ENCODE results near the gene DMRTB1. TPM values are rescaled to one million over a fixed set of nuclear protein-coding genes. Genes with fewer than 3 reads are reported as not detected.

Gene DMRTB1
- total and polyA plus RNA-seq, 2 donors (not counting 1 experiment from before 2014, with no cell fraction given): not detected

GRCh38 chr1:53439337-53440207 lies 19.6 kb upstream of the DMRTB1 start:
- H3K4me3 Mint-ChIP-seq: no peak overlapping the region
- ChIA-PET CTCF (no interaction called here), POLR2A (no interaction called here)
- H3K27ac Mint-ChIP-seq: no peak overlapping the region
- no peaks in the 10 kb centered on the region for H3K4me1 Mint-ChIP-seq
- over 99% methylated on average over 51 of the region's 58 CpGs for WGBS (ENCODE audit: insufficient coverage)
- no peaks in the 10 kb centered on the region for H3K9me3 Mint-ChIP-seq (ENCODE audit: insufficient read depth)
- Histone ChIP-seq H3K9me3 (ENCODE audit: control extremely low read depth in 1 of 3, control insufficient read depth in 2 of 3, insufficient read depth in 1 of 3, low read length in 2 of 3) (peaks cover 0 to 12% (median 0%) of the 10 kb centered on the region in 3 donors), H3K27ac (ENCODE audit: low read length in 2 of 2) (no peak overlapping the region), H2AFZ (ENCODE audit: insufficient read depth, low read depth, low read length, poor library complexity, severe bottlenecking) (no peak overlapping the region), H3K9ac (ENCODE audit: low read length) (no peak overlapping the region), H3K79me2 (ENCODE audit: control insufficient read depth, insufficient read depth, low read length) (no peaks in the 10 kb centered on the region), H3K4me1 (ENCODE audit: control insufficient read depth in 2 of 2, insufficient read depth in 2 of 2, low read length in 2 of 2) (no peaks in the 10 kb centered on the region), H3K4me3 (ENCODE audit: control extremely low read depth in 1 of 5, extremely low read depth in 1 of 5, insufficient read depth in 1 of 5, low read depth in 2 of 5, low read length in 4 of 5) (no peak overlapping the region), H3K36me3 (replicated peaks in 1 of 2; ENCODE audit: control extremely low read depth in 1 of 2, control insufficient read depth in 1 of 2, extremely low read depth in 1 of 2, insufficient read depth in 2 of 2, low read length in 1 of 2) (no peaks in the 10 kb centered on the region), H4K20me1 (ENCODE audit: control insufficient read depth, insufficient read depth, low read length, poor library complexity, severe bottlenecking) (no peaks in the 10 kb centered on the region), H3K4me2 (replicated peaks; ENCODE audit: low read depth, low read length, poor library complexity, severe bottlenecking) (no peak overlapping the region), H3K27me3 (replicated peaks in 1 of 4; ENCODE audit: control extremely low read depth in 1 of 4, control insufficient read depth in 3 of 4, insufficient read depth in 4 of 4, low read length in 3 of 4) (no peaks in the 10 kb centered on the region)
- no peak for ATAC-seq (ENCODE audit: low read depth)
- intact Hi-C loops (cut with micrococcal nuclease): no loop called here
- TF ChIP-seq CTCF (IDR thresholded peaks at IDR 0.05) (no peak), EZH2 (IDR thresholded peaks at IDR 0.05; ENCODE audit: borderline replicate concordance, insufficient read depth, low read depth, low read length, poor library complexity, severe bottlenecking) (no peak)
- no peak for DNase-seq
- H3K27me3 Mint-ChIP-seq: peaks cover 11% of the 10 kb centered on the region

- ATAC-seq (ENCODE audit: low read depth) (no peak), DNase-seq (no peak)
- CTCF ChIA-PET: no interaction called here
- Histone ChIP-seq H3K27ac (ENCODE audit: low read length in 2 of 2) (no peak overlapping the region), H2AFZ (ENCODE audit: insufficient read depth, low read depth, low read length, poor library complexity, severe bottlenecking) (no peak overlapping the region), H3K4me1 (ENCODE audit: control insufficient read depth in 2 of 2, insufficient read depth in 2 of 2, low read length in 2 of 2) (no peaks in the 10 kb centered on the region), H3K4me2 (replicated peaks; ENCODE audit: low read depth, low read length, poor library complexity, severe bottlenecking) (no peak overlapping the region), H3K4me3 (ENCODE audit: control extremely low read depth in 1 of 5, extremely low read depth in 1 of 5, insufficient read depth in 1 of 5, low read depth in 2 of 5, low read length in 4 of 5) (no peak overlapping the region), H3K79me2 (ENCODE audit: control insufficient read depth, insufficient read depth, low read length) (no peaks in the 10 kb centered on the region), H3K27me3 (replicated peaks in 1 of 4; ENCODE audit: control extremely low read depth in 1 of 4, control insufficient read depth in 3 of 4, insufficient read depth in 4 of 4, low read length in 3 of 4) (no peaks in the 10 kb centered on the region), H4K20me1 (ENCODE audit: control insufficient read depth, insufficient read depth, low read length, poor library complexity, severe bottlenecking) (no peaks in the 10 kb centered on the region), H3K36me3 (replicated peaks in 1 of 2; ENCODE audit: control extremely low read depth in 1 of 2, control insufficient read depth in 1 of 2, extremely low read depth in 1 of 2, insufficient read depth in 2 of 2, low read length in 1 of 2) (no peaks in the 10 kb centered on the region), H3K9ac (ENCODE audit: low read length) (no peak overlapping the region), H3K9me3 (ENCODE audit: control extremely low read depth in 1 of 3, control insufficient read depth in 2 of 3, insufficient read depth in 1 of 3, low read length in 2 of 3) (peaks cover 0 to 8% (median 0%) of the 10 kb centered on the region in 3 donors)
- 97% methylated on average over 3 of the region's 6 CpGs for WGBS (ENCODE audit: insufficient coverage)
- H3K4me3 Mint-ChIP-seq: no peak overlapping the region
- no peak overlapping the region for H3K27ac Mint-ChIP-seq
- H3K4me1 Mint-ChIP-seq: no peaks in the 10 kb centered on the region
- no peak for TF ChIP-seq CTCF (IDR thresholded peaks at IDR 0.05)
- no peak for TF ChIP-seq EZH2 (IDR thresholded peaks at IDR 0.05; ENCODE audit: borderline replicate concordance, insufficient read depth, low read depth, low read length, poor library complexity, severe bottlenecking)
- POLR2A ChIA-PET: no interaction called here
- intact Hi-C loops (cut with micrococcal nuclease): no loop called here
- no peaks in the 10 kb centered on the region for H3K9me3 Mint-ChIP-seq (ENCODE audit: insufficient read depth)
- peaks cover 3% of the 10 kb centered on the region for H3K27me3 Mint-ChIP-seq
Observed at GRCh38 chr1:53440633-53441032, 18.6 kb upstream of the DMRTB1 start.
